ENCODE results near the gene EMC6.

- TF ChIP-seq POLR2A (IDR thresholded peaks at IDR 0.05; ENCODE audit: low read length) = no peak
- TF ChIP-seq GATA1 (IDR thresholded peaks at IDR 0.05; ENCODE audit: low read depth, low read length) = no peak
Observed at GRCh38 chr17:3685174-3685573, 16.6 kb downstream of the EMC6 start.

Data from erythroblast (primary cell).